ENCODE measurements around the gene CCT5. TPM values are rescaled to one million over a fixed set of nuclear protein-coding genes. Genes with fewer than 3 reads are reported as not detected.

The CCT5 gene
- total RNA-seq, 5 donors from 2014 or later (not counting 1 experiment from before 2014, with no cell fraction given): 63.3 to 111 (median 105) TPM

DNA sequence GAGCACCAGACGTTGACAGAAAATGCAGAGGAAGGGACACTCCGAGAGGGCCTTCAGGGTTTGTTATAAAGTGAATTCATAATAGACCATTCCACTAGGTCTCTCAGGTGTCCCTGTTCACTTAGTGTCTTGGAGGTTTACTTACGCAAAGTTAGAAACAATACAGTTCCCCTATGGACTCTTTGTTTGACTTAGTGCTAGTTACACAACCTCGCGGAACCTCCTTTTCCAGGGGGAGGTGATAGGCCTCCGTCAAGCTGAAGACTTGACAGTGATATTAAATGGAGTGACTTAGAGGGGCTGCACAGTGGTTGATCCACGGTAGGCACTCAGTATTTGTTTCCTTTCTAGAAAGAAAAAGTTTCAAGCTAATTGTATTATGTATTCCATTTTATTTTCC lies 1.3 kb downstream of the CCT5 start:
- Histone ChIP-seq H3K36me3 (ENCODE audit: control insufficient read depth in 2 of 2, extremely low read depth in 1 of 2, insufficient read depth in 1 of 2, low read length in 1 of 2) (peaks cover 3 to 22% of the 10 kb centered on the region in 2 donors), H3K4me3 (ENCODE audit: control insufficient read depth in 1 of 2, extremely low read depth in 1 of 2, low read length in 1 of 2) (peak overlapping the region; percentile 99), H3K4me1 (ENCODE audit: control insufficient read depth in 1 of 2, extremely low read depth in 1 of 2, insufficient read depth in 2 of 2, low read length in 2 of 2) (peaks cover 22 to 38% of the 10 kb centered on the region in 2 experiments), H3K27ac (ENCODE audit: low read length) (no peak overlapping the region), H3K9me3 (no peaks in the 10 kb centered on the region), H3K27me3 (replicated peaks in 1 of 2; ENCODE audit: control insufficient read depth in 2 of 2, extremely low read depth in 1 of 2, insufficient read depth in 2 of 2, low read length in 1 of 2) (no peaks in the 10 kb centered on the region)
- no CpG with 5 or more reads among the region's 7 CpGs for WGBS (ENCODE audit: insufficient coverage)
- Mint-ChIP-seq H3K36me3 (peaks cover 22% of the 10 kb centered on the region), H3K27me3 (no peaks in the 10 kb centered on the region), H3K4me3 (peak overlapping the region; percentile 86 to 92 (median 86)), H3K4me1 (peaks cover 52 to 65% (median 53%) of the 10 kb centered on the region in 3 donors), H3K27ac (peak overlapping the region; percentile 44 to 46), H3K9me3 (no peaks in the 10 kb centered on the region)
- ChIA-PET CTCF (interaction anchor here in 1 of 2 donors (1.7 kb wide), 1 partner anchor 106 kb away, joined by 4 read pairs; no protein-coding TSS in a partner anchor), POLR2A (no interaction called here)
- ATAC-seq (replicated peaks in 1 of 4) (no peak), DNase-seq (no peak)

DNA sequence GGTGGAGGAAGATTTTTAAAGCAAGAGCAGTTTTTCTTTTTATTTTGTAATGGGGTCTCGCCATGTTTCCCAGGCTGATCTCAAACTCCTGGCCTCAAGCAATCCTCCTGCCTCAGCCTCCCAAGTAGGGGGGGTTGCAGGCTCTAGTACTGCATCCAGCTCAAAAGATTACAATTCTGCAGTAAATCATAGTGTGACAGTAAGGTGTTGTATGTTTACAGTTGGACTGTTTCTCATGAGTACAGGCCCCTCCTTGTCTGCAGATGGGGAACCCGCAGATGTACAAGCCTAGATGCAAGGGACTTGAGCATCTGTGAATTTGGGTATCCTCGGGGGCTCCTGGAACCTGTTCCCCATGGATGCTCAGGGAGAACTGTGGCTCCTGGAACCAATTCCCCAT lies 3.3 kb downstream of the CCT5 start:
- no peak for DNase-seq
- Histone ChIP-seq H3K27ac (ENCODE audit: low read length) (no peak overlapping the region), H3K4me1 (ENCODE audit: control insufficient read depth in 1 of 2, extremely low read depth in 1 of 2, insufficient read depth in 2 of 2, low read length in 2 of 2) (peaks cover 21 to 37% of the 10 kb centered on the region in 2 experiments), H3K36me3 (ENCODE audit: control insufficient read depth in 2 of 2, extremely low read depth in 1 of 2, insufficient read depth in 1 of 2, low read length in 1 of 2) (peaks cover 3 to 42% of the 10 kb centered on the region in 2 donors), H3K27me3 (replicated peaks in 1 of 2; ENCODE audit: control insufficient read depth in 2 of 2, extremely low read depth in 1 of 2, insufficient read depth in 2 of 2, low read length in 1 of 2) (no peaks in the 10 kb centered on the region), H3K4me3 (ENCODE audit: control insufficient read depth in 1 of 2, extremely low read depth in 1 of 2, low read length in 1 of 2) (no peak overlapping the region), H3K9me3 (no peaks in the 10 kb centered on the region)
- CTCF ChIA-PET: no interaction called here
- H3K27ac Mint-ChIP-seq: no peak overlapping the region
- H3K4me3 Mint-ChIP-seq: no peak overlapping the region
- H3K36me3 Mint-ChIP-seq: peaks cover 30% of the 10 kb centered on the region
- no peaks in the 10 kb centered on the region for H3K9me3 Mint-ChIP-seq
- no peak for ATAC-seq (replicated peaks in 1 of 4)
- H3K27me3 Mint-ChIP-seq: no peaks in the 10 kb centered on the region
- WGBS (ENCODE audit: insufficient coverage): no CpG with 5 or more reads among the region's 3 CpGs
- H3K4me1 Mint-ChIP-seq: peaks cover 42 to 57% (median 44%) of the 10 kb centered on the region in 3 donors
- POLR2A ChIA-PET: no interaction called here

DNA sequence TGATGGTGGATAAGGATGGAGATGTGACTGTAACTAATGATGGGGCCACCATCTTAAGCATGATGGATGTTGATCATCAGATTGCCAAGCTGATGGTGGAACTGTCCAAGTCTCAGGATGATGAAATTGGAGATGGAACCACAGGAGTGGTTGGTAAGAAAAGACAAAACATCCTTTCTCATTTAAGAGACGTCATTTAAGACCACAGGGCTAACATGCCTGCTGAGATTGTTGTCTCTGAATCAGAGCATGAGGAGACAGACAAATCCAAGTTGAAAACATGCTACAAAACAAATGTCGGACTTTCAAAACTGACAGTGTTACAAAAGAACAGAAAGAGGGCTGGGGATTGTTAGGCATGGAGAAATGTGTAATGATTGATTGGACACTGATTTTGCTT lies 4.6 kb downstream of the CCT5 start:
- no CpG with 5 or more reads among the region's 2 CpGs for WGBS (ENCODE audit: insufficient coverage)
- ChIA-PET POLR2A (interaction anchor here in 1 of 2 donors (0.9 kb wide), 1 partner anchor 10 kb away, joined by 3 read pairs; no protein-coding TSS in a partner anchor), CTCF (interaction anchor here in 1 of 2 donors (0.6 kb wide), 3 partner anchors 14 to 163 kb away, joined by 3 to 8 read pairs (median 4); no protein-coding TSS in a partner anchor)
- H3K36me3 Mint-ChIP-seq: peaks cover 39% of the 10 kb centered on the region
- peaks cover 36 to 50% (median 38%) of the 10 kb centered on the region in 3 donors for H3K4me1 Mint-ChIP-seq
- no peak overlapping the region for H3K27ac ChIP-seq (ENCODE audit: low read length)
- no peaks in the 10 kb centered on the region for H3K27me3 Mint-ChIP-seq
- no peak overlapping the region for H3K27ac Mint-ChIP-seq
- no peaks in the 10 kb centered on the region for H3K9me3 ChIP-seq
- peaks cover 7 to 55% of the 10 kb centered on the region in 2 donors for H3K36me3 ChIP-seq (ENCODE audit: control insufficient read depth in 2 of 2, extremely low read depth in 1 of 2, insufficient read depth in 1 of 2, low read length in 1 of 2)
- DNase-seq (no peak), ATAC-seq (replicated peaks in 1 of 4) (no peak)
- H3K27me3 ChIP-seq (replicated peaks in 1 of 2; ENCODE audit: control insufficient read depth in 2 of 2, extremely low read depth in 1 of 2, insufficient read depth in 2 of 2, low read length in 1 of 2): no peaks in the 10 kb centered on the region
- H3K4me3 Mint-ChIP-seq: no peak overlapping the region
- no peak overlapping the region for H3K4me3 ChIP-seq (ENCODE audit: control insufficient read depth in 1 of 2, extremely low read depth in 1 of 2, low read length in 1 of 2)
- H3K4me1 ChIP-seq (ENCODE audit: control insufficient read depth in 1 of 2, extremely low read depth in 1 of 2, insufficient read depth in 2 of 2, low read length in 2 of 2): peaks cover 13 to 30% of the 10 kb centered on the region in 2 experiments
- no peaks in the 10 kb centered on the region for H3K9me3 Mint-ChIP-seq

DNA sequence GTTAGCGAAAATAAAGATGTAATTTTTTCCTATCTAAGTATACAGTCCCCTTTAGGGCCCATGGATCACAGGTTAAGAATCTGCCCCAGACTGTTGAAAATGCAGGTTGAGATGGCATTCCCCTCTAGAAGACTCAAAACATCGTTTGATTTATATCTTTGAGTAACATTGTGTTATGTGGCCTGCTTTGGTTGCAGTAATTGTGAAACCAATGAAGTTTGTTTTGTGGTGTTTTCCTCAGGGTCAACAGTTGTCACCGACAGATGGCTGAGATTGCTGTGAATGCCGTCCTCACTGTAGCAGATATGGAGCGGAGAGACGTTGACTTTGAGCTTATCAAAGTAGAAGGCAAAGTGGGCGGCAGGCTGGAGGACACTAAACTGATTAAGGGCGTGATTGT lies 7.8 kb downstream of the CCT5 start:
- Histone ChIP-seq H3K27me3 (replicated peaks in 1 of 2; ENCODE audit: control insufficient read depth in 2 of 2, extremely low read depth in 1 of 2, insufficient read depth in 2 of 2, low read length in 1 of 2) (no peaks in the 10 kb centered on the region), H3K4me3 (ENCODE audit: control insufficient read depth in 1 of 2, extremely low read depth in 1 of 2, low read length in 1 of 2) (no peak overlapping the region), H3K9me3 (no peaks in the 10 kb centered on the region), H3K4me1 (ENCODE audit: control insufficient read depth in 1 of 2, extremely low read depth in 1 of 2, insufficient read depth in 2 of 2, low read length in 2 of 2) (peaks cover 0 to 8% of the 10 kb centered on the region in 2 experiments), H3K36me3 (ENCODE audit: control insufficient read depth in 2 of 2, extremely low read depth in 1 of 2, insufficient read depth in 1 of 2, low read length in 1 of 2) (peaks cover 16 to 87% of the 10 kb centered on the region in 2 donors), H3K27ac (ENCODE audit: low read length) (no peak overlapping the region)
- H3K27me3 Mint-ChIP-seq: no peaks in the 10 kb centered on the region
- ChIA-PET CTCF (no interaction called here), POLR2A (no interaction called here)
- 83% methylated on average over 6 of the region's 8 CpGs for WGBS (ENCODE audit: insufficient coverage)
- H3K9me3 Mint-ChIP-seq: no peaks in the 10 kb centered on the region
- H3K4me3 Mint-ChIP-seq: no peak overlapping the region
- DNase-seq (no peak), ATAC-seq (replicated peaks in 1 of 4) (no peak)
- H3K4me1 Mint-ChIP-seq: peaks cover 19 to 26% (median 21%) of the 10 kb centered on the region in 3 donors
- H3K36me3 Mint-ChIP-seq: peaks cover 62% of the 10 kb centered on the region
- no peak overlapping the region for H3K27ac Mint-ChIP-seq

DNA sequence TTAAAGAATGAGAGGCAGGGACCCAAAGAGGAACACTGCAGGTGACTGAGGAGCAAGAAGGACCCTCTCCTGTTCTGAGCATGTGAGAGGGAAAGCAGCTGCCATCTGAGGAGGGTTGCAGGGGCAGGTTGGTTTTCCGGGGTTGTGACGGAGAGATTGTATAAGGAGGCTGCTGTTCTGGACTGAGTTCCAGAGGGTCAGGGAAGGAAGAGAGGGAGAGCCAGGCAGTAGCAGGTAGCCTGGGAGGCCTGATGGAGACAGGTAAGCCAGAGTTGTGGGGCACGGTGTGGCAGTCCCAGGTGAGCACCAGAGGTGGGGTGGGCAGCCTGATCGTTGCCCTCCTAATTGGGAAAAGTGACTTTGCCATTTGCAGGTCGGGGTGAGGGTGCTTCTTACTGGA lies 9.8 kb downstream of the CCT5 start:
- Histone ChIP-seq H3K9me3 (no peaks in the 10 kb centered on the region), H3K27me3 (replicated peaks in 1 of 2; ENCODE audit: control insufficient read depth in 2 of 2, extremely low read depth in 1 of 2, insufficient read depth in 2 of 2, low read length in 1 of 2) (no peaks in the 10 kb centered on the region), H3K4me3 (ENCODE audit: control insufficient read depth in 1 of 2, extremely low read depth in 1 of 2, low read length in 1 of 2) (no peak overlapping the region), H3K36me3 (ENCODE audit: control insufficient read depth in 2 of 2, extremely low read depth in 1 of 2, insufficient read depth in 1 of 2, low read length in 1 of 2) (peaks cover 18 to 99% of the 10 kb centered on the region in 2 donors), H3K4me1 (ENCODE audit: control insufficient read depth in 1 of 2, extremely low read depth in 1 of 2, insufficient read depth in 2 of 2, low read length in 2 of 2) (no peaks in the 10 kb centered on the region), H3K27ac (ENCODE audit: low read length) (no peak overlapping the region)
- Mint-ChIP-seq H3K4me3 (no peak overlapping the region), H3K27ac (peak overlapping the region in 1 of 2 donors; percentile 11), H3K4me1 (peaks cover 3 to 10% (median 7%) of the 10 kb centered on the region in 3 donors), H3K9me3 (no peaks in the 10 kb centered on the region), H3K36me3 (peaks cover 70% of the 10 kb centered on the region), H3K27me3 (no peaks in the 10 kb centered on the region)
- ATAC-seq (replicated peaks in 1 of 4) (no peak), DNase-seq (no peak)
- ChIA-PET CTCF (interaction anchor here in 1 of 2 donors (0.5 kb wide), 1 partner anchor 333 kb away, joined by 3 read pairs; no protein-coding TSS in a partner anchor), POLR2A (no interaction called here)
- WGBS (ENCODE audit: insufficient coverage): 96% methylated on average over 5 of the region's 5 CpGs

DNA sequence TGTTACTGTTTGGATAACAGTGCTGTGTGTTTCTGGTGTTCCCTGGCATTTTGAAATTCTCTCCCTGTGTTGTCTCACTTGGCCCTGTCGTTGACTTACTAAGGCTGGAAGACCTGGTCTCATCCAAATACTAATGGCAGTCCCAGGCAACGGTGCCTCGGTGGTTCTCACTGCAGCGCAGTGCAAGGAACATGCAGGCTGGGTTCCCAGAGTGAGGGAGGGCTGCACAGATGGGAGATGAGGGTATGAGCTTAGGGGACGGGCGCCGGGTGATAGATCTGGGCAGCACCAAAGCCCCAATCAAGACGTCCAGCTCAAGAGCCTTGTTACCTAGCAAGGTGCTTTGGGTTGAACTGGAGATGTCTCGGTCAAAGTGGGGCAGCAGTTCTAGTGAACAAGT lies 11.0 kb downstream of the CCT5 start:
- no peaks in the 10 kb centered on the region for H3K9me3 Mint-ChIP-seq
- H3K9me3 ChIP-seq: no peaks in the 10 kb centered on the region
- no peak overlapping the region for H3K27ac ChIP-seq (ENCODE audit: low read length)
- ChIA-PET CTCF (no interaction called here), POLR2A (no interaction called here)
- DNase-seq: no peak
- peaks cover 0 to 9% (median 0%) of the 10 kb centered on the region in 3 donors for H3K4me1 Mint-ChIP-seq
- H3K27me3 ChIP-seq (replicated peaks in 1 of 2; ENCODE audit: control insufficient read depth in 2 of 2, extremely low read depth in 1 of 2, insufficient read depth in 2 of 2, low read length in 1 of 2): no peaks in the 10 kb centered on the region
- H3K27ac Mint-ChIP-seq: no peak overlapping the region
- H3K27me3 Mint-ChIP-seq: no peaks in the 10 kb centered on the region
- H3K4me1 ChIP-seq (ENCODE audit: control insufficient read depth in 1 of 2, extremely low read depth in 1 of 2, insufficient read depth in 2 of 2, low read length in 2 of 2): no peaks in the 10 kb centered on the region
- H3K4me3 Mint-ChIP-seq: no peak overlapping the region
- H3K36me3 ChIP-seq (ENCODE audit: control insufficient read depth in 2 of 2, extremely low read depth in 1 of 2, insufficient read depth in 1 of 2, low read length in 1 of 2): peaks cover 18 to 99% of the 10 kb centered on the region in 2 donors
- peaks cover 70% of the 10 kb centered on the region for H3K36me3 Mint-ChIP-seq
- 95% methylated on average over 7 of the region's 9 CpGs for WGBS (ENCODE audit: insufficient coverage)
- ATAC-seq (replicated peaks in 1 of 4): no peak
- no peak overlapping the region for H3K4me3 ChIP-seq (ENCODE audit: control insufficient read depth in 1 of 2, extremely low read depth in 1 of 2, low read length in 1 of 2)

Measured in T-cell (primary cell).